ACHN (cell line): ENCODE data around the gene EDN3.

Source experiments
- DNase-seq: peaks from one replicate; pipeline ENCODE4 v3.0.0-alpha.2; 2015
- in situ Hi-C: cut with HindIII; loops from 2 replicates; pipeline ENCODE4 v1.10.0; 2017; ENCODE audit warnings: low sequenced_read_pairs, low pct_ligation_motif_present, low pct_unique_long_range_greater_than_20kb

EDN3 gene

DNA sequence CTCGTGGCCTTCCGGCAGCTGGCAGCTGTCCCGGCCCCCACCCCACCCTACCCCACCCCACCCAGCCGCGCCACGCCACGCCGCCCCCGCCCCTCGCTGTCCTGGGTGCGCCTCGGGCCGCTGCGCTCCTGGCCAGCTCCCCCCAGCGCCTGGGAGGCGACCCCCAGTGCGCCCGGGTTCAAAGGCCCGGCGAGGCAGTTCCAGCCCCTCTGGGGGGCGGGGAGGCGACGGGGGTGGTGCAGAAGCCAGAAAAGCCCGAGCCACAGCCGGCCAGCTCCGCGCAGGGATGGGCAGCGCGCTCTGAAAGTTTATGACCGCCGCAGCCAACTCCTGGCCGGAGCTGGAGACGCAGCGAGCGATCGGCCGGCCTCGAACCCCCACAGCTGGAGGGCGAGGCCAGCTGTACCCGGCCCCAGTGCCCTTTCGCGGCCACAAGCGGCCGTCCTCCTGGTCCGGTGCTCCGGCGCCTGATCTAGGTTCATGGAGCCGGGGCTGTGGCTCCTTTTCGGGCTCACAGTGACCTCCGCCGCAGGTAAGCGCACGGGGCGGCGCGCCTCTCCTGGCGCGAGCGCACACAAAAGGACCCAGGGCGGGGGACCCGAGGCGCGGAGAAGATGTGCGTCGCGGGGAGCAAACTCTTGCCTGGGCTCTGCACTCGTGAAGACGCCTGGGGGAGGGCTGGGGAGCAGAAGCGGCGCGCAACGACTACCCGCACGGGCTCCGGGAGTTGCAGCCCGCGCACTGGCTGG, at the start of gene EDN3:
Gene EDN3 (plus strand): TSS at position 279 of the 749 bp plus-strand sequence. CDS start 202 bp downstream, at position 481.
- in situ Hi-C loops: no loop called here
- no peak for DNase-seq

DNA sequence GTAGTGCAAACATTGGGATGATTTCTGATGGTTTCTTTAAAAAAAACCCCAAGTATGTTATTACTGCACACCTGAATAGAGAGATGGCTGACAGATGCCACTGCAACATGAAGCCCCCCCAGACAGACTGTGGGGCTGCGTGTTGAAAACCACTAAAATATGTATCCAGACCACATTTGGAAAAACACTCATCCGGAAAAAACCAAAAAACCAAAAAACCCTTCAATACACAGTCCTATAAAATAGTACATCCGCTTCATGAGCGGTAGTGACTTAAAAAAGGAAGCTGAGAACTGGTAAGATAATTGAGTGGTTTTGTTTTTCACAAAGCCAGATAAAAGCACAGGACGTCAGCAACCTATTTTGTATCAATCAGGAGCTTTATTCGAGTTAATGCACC, 47.1 kb upstream of the EDN3 start:
- in situ Hi-C loops: no loop called here
- no peak for DNase-seq

- in situ Hi-C loops: no loop called here
- DNase-seq: no peak
Observed at GRCh38 chr20:59253779-59254319, 46.6 kb upstream of the EDN3 start.

DNA sequence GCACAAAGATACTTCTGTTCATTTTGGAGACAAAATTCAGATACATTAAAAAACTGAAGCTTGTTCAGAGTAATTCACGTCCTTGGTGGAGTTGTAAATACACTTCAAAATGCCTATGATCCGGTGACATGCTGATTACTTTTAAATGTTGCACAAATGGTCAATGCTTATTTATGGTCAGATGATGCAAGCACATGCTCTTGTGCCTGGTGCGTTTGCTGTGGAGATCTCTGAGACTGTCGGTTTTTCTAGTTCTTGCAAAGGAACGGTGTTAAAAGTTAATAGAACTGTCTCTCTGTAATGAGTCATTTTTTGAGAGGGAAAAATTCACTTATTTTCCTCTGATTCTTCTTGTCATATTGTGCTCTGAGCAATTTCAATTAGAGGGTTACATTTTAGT, 45.2 kb upstream of the EDN3 start:
- no peak for DNase-seq
- in situ Hi-C loops: no loop called here

- in situ Hi-C loops: no loop called here
Observed at GRCh38 chr20:59258221-59258621, 42.2 kb upstream of the EDN3 start.

DNA sequence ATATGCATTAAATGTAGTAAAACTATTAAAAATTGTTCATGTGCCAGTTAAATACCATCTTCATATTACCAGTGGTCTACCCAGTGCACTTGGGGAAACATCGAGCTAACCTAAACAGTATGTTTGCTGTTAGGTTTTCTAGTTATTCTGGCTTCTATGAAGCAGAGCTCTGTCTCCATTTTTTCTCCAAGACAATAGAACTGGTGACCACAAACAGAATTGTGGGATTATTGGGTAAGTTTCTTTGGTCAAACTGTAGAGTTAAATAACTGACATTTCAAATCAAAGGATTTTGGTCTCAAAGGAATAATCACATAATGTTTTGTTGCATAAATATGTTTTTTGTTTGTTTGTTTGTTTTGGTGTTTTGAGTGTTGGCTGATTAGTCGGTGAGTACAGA, 40.5 kb upstream of the EDN3 start:
- in situ Hi-C loops: no loop called here
- DNase-seq: no peak

More at GRCh38 chr20:59258221-59258621, 42.2 kb upstream of the EDN3 start:
- no peak for DNase-seq

DNA sequence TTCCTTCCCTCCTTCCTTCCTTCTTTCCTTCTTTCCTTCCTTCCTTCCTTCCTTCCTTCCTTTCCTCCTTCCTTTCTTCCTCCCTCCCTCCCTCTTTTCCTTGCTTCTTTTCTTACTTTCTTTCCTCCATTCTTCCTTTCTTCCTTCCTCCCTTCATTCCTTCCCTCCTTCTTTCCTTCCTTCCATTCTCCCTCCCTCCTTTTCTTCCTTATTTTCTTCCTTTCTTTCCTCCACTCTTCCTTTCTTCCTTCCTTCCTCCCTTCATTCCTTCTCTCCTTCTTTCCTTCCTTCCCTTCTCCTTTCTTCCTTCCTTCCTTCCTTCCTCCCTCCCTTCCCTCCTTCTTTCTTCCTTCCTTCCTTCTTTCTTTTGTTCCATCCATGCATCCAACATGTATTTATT, 35.1 kb upstream of the EDN3 start:
- in situ Hi-C loops: no loop called here

DNA sequence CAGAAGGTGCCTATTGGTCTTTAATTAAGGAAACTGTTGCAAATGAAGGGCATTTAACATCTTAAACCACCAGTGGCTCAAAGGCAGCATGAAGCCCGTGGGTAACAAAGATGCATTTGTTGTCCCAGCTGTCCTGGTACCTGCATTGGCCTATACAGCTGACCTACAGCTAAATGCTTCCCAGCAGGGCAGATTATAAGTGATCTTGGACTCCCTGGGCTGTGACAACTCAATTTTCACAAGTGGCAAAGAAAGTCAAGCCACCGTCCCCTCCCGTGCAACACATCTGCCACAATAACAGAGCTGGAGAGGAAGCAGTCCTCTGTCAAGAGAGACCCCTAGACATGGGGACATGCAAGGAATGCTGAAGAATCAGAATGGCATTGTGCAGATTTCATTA, 31.5 kb upstream of the EDN3 start:
- no peak for DNase-seq
- in situ Hi-C loops: no loop called here

More for the DNA sequence above, 35.1 kb upstream of the EDN3 start:
- no peak for DNase-seq

GRCh38 chr20:59269411-59270025, 30.9 kb upstream of the EDN3 start:
- in situ Hi-C loops: no loop called here
- no peak for DNase-seq

DNA sequence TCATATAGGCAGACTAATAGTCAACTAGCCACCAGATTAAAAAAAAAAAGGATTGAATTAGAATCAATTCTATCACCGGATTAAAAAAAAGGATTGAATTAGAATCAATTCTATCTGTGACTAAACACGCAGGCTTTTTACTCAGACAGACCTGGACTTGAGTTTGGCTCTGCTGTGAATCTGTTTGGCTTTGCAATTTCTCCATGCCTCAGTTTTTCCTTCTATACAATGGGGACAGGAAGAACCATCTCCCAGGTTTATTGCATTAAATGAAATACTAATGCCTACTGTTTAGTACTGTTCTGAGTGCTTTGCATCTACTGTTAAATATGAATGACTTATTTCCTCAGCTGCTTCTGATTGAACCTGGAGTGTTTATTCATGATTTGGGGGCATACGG, 30.0 kb upstream of the EDN3 start:
- no peak for DNase-seq
- in situ Hi-C loops: no loop called here

DNA sequence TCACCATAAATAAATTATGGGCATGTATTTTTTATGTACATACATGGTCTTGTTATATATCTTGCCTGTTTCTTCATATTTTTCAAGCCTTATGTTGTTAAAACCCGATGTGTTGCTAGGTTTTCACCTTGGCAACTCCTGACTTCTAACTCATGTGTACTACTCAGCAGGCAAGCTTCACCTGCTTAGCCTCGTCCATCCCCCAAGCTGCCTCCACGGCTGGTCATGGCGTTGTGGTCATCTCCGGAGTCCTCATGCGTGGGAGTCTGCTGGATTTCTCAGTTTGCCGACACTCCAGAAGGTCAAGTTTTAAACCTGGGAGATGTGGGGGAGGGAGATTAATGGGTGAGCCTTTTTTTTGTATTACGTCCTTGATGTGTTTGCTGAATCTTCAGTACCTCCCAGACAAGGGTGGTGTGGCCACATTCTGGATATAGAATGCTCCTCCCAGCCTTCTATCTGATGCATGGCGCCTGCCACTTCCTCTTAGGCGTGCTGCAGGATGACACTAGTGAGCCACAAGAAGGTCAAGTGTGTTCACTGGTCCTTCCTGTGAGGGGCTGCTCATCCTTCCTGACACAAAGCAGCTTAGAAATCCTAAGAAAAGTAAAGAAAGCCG, 26.6 kb upstream of the EDN3 start:
- in situ Hi-C loops: no loop called here
- no peak for DNase-seq

DNA sequence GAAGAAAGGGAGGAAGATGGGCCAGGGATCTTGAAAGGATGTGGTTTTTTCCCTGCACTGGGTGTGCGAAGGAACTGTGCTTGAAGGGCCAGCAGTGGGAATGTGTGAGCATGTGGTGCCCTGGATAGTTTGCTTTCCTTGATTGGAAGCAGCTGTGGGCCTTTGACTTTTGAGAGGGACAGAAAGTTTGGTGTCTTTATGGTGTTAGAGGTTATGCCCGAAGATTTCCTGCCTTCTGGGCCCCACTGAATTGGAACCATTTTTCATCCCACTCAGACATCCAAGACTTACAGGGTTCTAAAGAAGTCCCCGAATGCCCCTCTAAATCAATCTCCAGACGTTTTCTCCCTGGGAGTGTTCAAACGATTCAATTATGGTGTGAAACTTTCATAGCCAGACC, 23.5 kb upstream of the EDN3 start:
- in situ Hi-C loops: no loop called here
- no peak for DNase-seq

DNA sequence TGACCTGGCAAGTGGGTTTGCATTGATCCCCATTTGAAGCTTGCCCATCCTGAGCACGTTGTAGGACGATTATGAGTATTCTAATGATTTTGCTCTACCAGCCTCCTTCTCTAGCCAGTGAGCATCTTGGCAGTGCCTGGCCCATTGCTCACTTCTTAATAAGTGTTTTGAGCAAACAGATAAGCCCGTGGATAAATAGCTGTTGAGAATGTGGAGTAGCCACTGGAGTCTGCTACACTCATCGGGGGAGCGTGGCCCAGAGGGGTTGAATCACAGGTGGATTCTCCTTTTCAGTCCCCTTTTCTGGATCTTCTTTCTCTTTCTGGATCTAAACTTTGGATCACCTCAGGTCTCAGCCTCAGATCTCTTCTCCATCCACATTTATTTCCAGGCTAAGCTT, 15.9 kb upstream of the EDN3 start:
- in situ Hi-C loops: no loop called here

GRCh38 chr20:59289994-59290393, 10.4 kb upstream of the EDN3 start:
- in situ Hi-C loops: no loop called here
- DNase-seq: no peak

More for the DNA sequence above, 15.9 kb upstream of the EDN3 start:
- DNase-seq: no peak

GRCh38 chr20:59291740-59292383, 8.5 kb upstream of the EDN3 start:
- in situ Hi-C loops: no loop called here
- DNase-seq: no peak

DNA sequence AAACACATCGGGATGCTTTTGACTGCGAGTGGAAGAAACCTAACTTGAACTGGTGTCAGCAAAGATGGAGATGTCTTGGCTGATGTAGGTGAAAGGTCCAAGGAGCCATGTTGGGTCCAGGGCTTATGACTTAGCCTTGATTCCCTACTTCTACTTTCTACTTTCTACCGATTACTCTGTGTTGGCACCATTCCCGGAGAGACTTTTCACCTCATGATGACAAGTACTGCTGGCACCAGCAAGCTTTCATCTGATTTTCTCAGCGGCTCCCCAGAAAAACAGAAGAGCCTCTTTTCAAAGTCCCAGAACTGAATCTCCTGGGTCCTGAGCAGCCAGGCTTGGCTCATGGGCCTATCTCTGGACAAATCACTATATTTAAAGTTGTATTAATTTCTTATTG, 4.9 kb upstream of the EDN3 start:
- DNase-seq: no peak
- in situ Hi-C loops: no loop called here

DNA sequence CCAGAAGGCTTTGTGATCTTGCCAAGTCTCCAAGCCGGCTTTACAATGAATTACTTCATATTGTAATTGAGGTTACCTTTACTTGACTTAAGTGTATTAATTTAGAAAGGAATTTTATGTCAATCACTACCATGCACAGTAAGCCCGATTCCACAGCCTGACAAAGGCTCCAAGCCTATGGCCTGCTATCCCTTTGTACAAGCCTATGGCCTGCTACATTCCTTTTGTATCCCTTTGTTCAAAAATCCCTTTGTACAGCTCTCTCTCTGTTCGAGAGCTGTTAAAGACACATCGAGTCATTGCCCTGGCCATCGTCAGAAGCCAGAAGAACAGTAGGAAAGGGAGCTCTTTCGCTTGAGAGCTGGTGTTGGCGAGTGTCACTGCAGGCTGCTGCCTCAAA, 2.7 kb upstream of the EDN3 start:
- in situ Hi-C loops: no loop called here
- no peak for DNase-seq

GRCh38 chr20:59299945-59300332, 472 bp upstream of the EDN3 start:
- no peak for DNase-seq
- in situ Hi-C loops: no loop called here

DNA sequence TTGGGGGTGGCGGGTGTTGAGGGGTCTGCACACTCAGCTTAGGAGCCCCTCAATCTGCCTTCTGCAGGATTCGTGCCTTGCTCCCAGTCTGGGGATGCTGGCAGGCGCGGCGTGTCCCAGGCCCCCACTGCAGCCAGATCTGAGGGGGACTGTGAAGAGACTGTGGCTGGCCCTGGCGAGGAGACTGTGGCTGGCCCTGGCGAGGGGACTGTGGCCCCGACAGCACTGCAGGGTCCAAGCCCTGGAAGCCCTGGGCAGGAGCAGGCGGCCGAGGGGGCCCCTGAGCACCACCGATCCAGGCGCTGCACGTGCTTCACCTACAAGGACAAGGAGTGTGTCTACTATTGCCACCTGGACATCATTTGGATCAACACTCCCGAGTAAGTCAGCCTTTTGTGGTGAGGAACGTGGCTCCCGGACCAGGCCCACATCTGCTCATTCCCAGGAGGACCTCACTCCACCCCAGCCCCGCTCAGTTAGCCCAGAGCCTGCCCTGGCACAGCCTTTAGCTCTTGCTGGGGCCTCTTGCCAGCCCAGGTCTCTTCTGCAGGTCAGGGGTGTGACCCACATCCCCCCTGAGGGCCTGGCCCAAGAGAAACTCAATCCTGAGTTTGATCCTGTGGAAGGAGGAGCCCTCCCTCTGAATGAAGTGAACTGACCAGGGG, 1.1 kb downstream of the EDN3 start:
- no peak for DNase-seq
- in situ Hi-C loops: no loop called here
